Adrenal gland (tissue), 5 donors: Measurements from ENCODE around the gene APRT.

Experiments
- CTCF ChIP-seq, 6 experiments: fragments of 450-650 bp in 4 of 6; fragments of 200-600 bp in 2 of 6; sonication (generic) in 1 of 6; IDR thresholded peaks; 1 replicate in 5 of 6; 2 replicates in 1 of 6; pipeline versions ENCODE4 v1.5.1 to v1.8.0; 2016 to 2021; ENCODE audit warnings: antibody characterized with exemption in 6 of 6, mild to moderate bottlenecking in 2 of 6, moderate library complexity in 1 of 6
- POLR2A ChIP-seq, 2 donors: fragments of 450-650 bp; IDR thresholded peaks; one replicate each; pipeline ENCODE4 v1.6.1; 2017; ENCODE audit warnings: antibody characterized with exemption in 2 of 2, mild to moderate bottlenecking in 2 of 2, moderate library complexity in 1 of 2
- donor health status: DM: no; HTN: no; CAD: no.

- TF ChIP-seq POLR2A (IDR thresholded peaks at IDR 0.05) (no peak), CTCF (IDR thresholded peaks at IDR 0.05) (no peak)
Measured at GRCh38 chr16:88778271-88778525, 33.5 kb downstream of the APRT start.
